ENCODE measurements around the gene HOXA6.

The HOXA6 gene

GRCh38 chr7:27161721-27162560 is 14.4 kb upstream of the HOXA6 start:
- H3K27me3 ChIP-seq: peaks cover 94 to 100% (median 100%) of the 10 kb centered on the region in 11 experiments
- peak overlapping the region in 5 of 11 experiments; percentile 32 to 100 (median 78); a peak in 5 of 22 replicates for H3K4me2 ChIP-seq
- H3K9me3 ChIP-seq (replicated peaks in 1 of 11): peaks cover 16 to 43% (median 31%) of the 10 kb centered on the region in 11 experiments
- H3K4me3 ChIP-seq: peak overlapping the region in 2 of 10 experiments; percentile 59 to 68; a peak in 2 of 20 replicates
- no peak for TF ChIP-seq Cebpa-rat (IDR thresholded peaks at IDR 0.05)
- H4K20me1 ChIP-seq: peaks cover 0 to 85% (median 79%) of the 10 kb centered on the region in 11 experiments; a peak in 18 of 22 replicates
- peaks cover 8 to 18% (median 13%) of the 10 kb centered on the region in 10 experiments; a peak in 18 of 20 replicates for H3K4me1 ChIP-seq
- no peak overlapping the region for H3K9ac ChIP-seq
- H3K27ac ChIP-seq: no peak overlapping the region
- no peaks in the 10 kb centered on the region for H3K36me3 ChIP-seq

GRCh38 chr7:27161214-27161720 is 13.7 kb upstream of the HOXA6 start:
- Histone ChIP-seq H4K20me1 (peaks cover 0 to 85% (median 74%) of the 10 kb centered on the region in 11 experiments; a peak in 18 of 22 replicates), H3K36me3 (no peaks in the 10 kb centered on the region), H3K9ac (peak overlapping the region in 3 of 11 experiments; percentile 41 to 53 (median 45); a peak in 3 of 22 replicates), H3K4me2 (peak overlapping the region; percentile 88 to 100 (median 97)), H3K27ac (no peak overlapping the region), H3K4me3 (peak overlapping the region; percentile 56 to 74 (median 62); a peak in 19 of 20 replicates), H3K27me3 (peaks cover 94 to 100% (median 100%) of the 10 kb centered on the region in 11 experiments), H3K9me3 (replicated peaks in 1 of 11) (peaks cover 14 to 42% (median 32%) of the 10 kb centered on the region in 11 experiments), H3K4me1 (peaks cover 8 to 15% (median 13%) of the 10 kb centered on the region in 10 experiments; a peak in 18 of 20 replicates)
- TF ChIP-seq Cebpa-rat (IDR thresholded peaks at IDR 0.05): no peak

GRCh38 chr7:27160546-27161213 is 13.1 kb upstream of the HOXA6 start:
- H3K9ac ChIP-seq: peak overlapping the region in 8 of 11 experiments; percentile 41 to 60 (median 49); a peak in 11 of 22 replicates
- peaks cover 8 to 15% (median 13%) of the 10 kb centered on the region in 10 experiments; a peak in 18 of 20 replicates for H3K4me1 ChIP-seq
- peaks cover 14 to 42% (median 32%) of the 10 kb centered on the region in 11 experiments for H3K9me3 ChIP-seq (replicated peaks in 1 of 11)
- TF ChIP-seq Cebpa-rat (IDR thresholded peaks at IDR 0.05): no peak
- H3K36me3 ChIP-seq: no peaks in the 10 kb centered on the region
- peaks cover 94 to 100% (median 100%) of the 10 kb centered on the region in 11 experiments for H3K27me3 ChIP-seq
- H3K4me3 ChIP-seq: peak overlapping the region; percentile 56 to 74 (median 62)
- peaks cover 0 to 85% (median 68%) of the 10 kb centered on the region in 11 experiments; a peak in 18 of 22 replicates for H4K20me1 ChIP-seq
- no peak overlapping the region for H3K27ac ChIP-seq
- H3K4me2 ChIP-seq: peak overlapping the region; percentile 88 to 100 (median 97)

- Histone ChIP-seq H3K9me3 (replicated peaks in 1 of 11) (peaks cover 15 to 42% (median 32%) of the 10 kb centered on the region in 11 experiments), H3K27me3 (peaks cover 94 to 100% (median 100%) of the 10 kb centered on the region in 11 experiments), H3K4me2 (peak overlapping the region; percentile 88 to 100 (median 97)), H3K4me1 (peaks cover 8 to 15% (median 13%) of the 10 kb centered on the region in 10 experiments; a peak in 18 of 20 replicates), H4K20me1 (peaks cover 0 to 85% (median 65%) of the 10 kb centered on the region in 11 experiments; a peak in 18 of 22 replicates), H3K4me3 (peak overlapping the region; percentile 56 to 74 (median 62)), H3K27ac (no peak overlapping the region), H3K36me3 (no peaks in the 10 kb centered on the region), H3K9ac (peak overlapping the region in 2 of 11 experiments; percentile 42 to 53; a peak in 1 of 22 replicates)
- TF ChIP-seq Cebpa-rat (IDR thresholded peaks at IDR 0.05): no peak
Observed at GRCh38 chr7:27160145-27160545, 12.6 kb upstream of the HOXA6 start.

- peaks cover 94 to 100% (median 100%) of the 10 kb centered on the region in 11 experiments for H3K27me3 ChIP-seq
- TF ChIP-seq Cebpa-rat (IDR thresholded peaks at IDR 0.05): no peak
- H3K4me3 ChIP-seq: peak overlapping the region in 5 of 10 experiments; percentile 59 to 74 (median 62); a peak in 8 of 20 replicates
- peaks cover 0 to 85% (median 65%) of the 10 kb centered on the region in 11 experiments; a peak in 18 of 22 replicates for H4K20me1 ChIP-seq
- no peak overlapping the region for H3K27ac ChIP-seq
- peaks cover 8 to 15% (median 13%) of the 10 kb centered on the region in 10 experiments; a peak in 18 of 20 replicates for H3K4me1 ChIP-seq
- H3K4me2 ChIP-seq: peak overlapping the region in 9 of 11 experiments; percentile 90 to 100 (median 97); a peak in 15 of 22 replicates
- H3K36me3 ChIP-seq: no peaks in the 10 kb centered on the region
- H3K9me3 ChIP-seq (replicated peaks in 1 of 11): peaks cover 20 to 43% (median 35%) of the 10 kb centered on the region in 11 experiments
- H3K9ac ChIP-seq: no peak overlapping the region
Observed at GRCh38 chr7:27159266-27160144, 11.9 kb upstream of the HOXA6 start.

GRCh38 chr7:27158436-27159265 is 11.1 kb upstream of the HOXA6 start:
- no peak overlapping the region for H3K4me3 ChIP-seq
- H3K4me2 ChIP-seq: no peak overlapping the region
- no peak for TF ChIP-seq Cebpa-rat (IDR thresholded peaks at IDR 0.05)
- peaks cover 0 to 83% (median 61%) of the 10 kb centered on the region in 11 experiments; a peak in 18 of 22 replicates for H4K20me1 ChIP-seq
- peaks cover 20 to 46% (median 38%) of the 10 kb centered on the region in 11 experiments for H3K9me3 ChIP-seq (replicated peaks in 1 of 11)
- H3K36me3 ChIP-seq: no peaks in the 10 kb centered on the region
- no peak overlapping the region for H3K9ac ChIP-seq
- H3K27me3 ChIP-seq: peaks cover 94 to 100% (median 100%) of the 10 kb centered on the region in 11 experiments
- peaks cover 8 to 15% (median 13%) of the 10 kb centered on the region in 10 experiments; a peak in 18 of 20 replicates for H3K4me1 ChIP-seq
- H3K27ac ChIP-seq: no peak overlapping the region
